ENCODE data around the gene MS4A2.

DNA sequence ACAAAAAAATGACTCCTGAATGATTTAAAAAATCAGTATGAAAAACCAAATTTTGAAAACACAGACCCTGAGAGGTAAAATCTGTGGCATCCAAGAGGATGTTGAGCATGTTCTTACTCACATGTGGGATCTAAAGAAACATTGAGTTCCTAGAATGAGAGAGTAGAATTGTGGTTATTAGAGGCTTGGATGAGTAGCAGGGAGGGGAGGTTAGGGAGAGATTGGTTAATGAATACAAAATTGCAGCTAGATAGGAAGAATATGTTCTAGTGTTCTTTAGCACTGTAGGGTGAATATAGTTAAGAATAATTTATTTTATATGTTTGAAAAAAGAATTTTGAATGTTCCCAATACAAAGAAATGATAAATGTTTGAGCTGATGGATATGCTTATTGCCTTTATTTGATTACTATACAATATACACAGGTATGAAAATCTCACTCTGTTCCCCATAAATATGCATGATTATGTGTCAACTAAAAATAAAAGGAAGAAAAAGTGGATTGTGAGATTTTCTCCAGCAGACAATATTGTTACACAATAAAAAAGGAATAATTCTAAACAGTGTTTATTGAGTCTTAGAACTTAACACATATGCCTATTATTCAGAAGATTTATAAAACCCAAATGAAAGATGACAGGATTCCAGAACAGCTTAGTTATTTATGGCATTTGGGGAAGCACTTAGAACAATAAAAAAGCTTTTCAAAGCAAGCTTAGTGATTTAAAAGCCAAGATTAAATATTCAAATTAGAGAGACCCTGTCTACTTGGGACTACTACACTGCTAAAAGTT, 28.7 kb downstream of the MS4A2 start:
- no peak for TF ChIP-seq YY1 (IDR thresholded peaks at IDR 0.05; ENCODE audit: low read depth)
- TF ChIP-seq, protein P1, sequence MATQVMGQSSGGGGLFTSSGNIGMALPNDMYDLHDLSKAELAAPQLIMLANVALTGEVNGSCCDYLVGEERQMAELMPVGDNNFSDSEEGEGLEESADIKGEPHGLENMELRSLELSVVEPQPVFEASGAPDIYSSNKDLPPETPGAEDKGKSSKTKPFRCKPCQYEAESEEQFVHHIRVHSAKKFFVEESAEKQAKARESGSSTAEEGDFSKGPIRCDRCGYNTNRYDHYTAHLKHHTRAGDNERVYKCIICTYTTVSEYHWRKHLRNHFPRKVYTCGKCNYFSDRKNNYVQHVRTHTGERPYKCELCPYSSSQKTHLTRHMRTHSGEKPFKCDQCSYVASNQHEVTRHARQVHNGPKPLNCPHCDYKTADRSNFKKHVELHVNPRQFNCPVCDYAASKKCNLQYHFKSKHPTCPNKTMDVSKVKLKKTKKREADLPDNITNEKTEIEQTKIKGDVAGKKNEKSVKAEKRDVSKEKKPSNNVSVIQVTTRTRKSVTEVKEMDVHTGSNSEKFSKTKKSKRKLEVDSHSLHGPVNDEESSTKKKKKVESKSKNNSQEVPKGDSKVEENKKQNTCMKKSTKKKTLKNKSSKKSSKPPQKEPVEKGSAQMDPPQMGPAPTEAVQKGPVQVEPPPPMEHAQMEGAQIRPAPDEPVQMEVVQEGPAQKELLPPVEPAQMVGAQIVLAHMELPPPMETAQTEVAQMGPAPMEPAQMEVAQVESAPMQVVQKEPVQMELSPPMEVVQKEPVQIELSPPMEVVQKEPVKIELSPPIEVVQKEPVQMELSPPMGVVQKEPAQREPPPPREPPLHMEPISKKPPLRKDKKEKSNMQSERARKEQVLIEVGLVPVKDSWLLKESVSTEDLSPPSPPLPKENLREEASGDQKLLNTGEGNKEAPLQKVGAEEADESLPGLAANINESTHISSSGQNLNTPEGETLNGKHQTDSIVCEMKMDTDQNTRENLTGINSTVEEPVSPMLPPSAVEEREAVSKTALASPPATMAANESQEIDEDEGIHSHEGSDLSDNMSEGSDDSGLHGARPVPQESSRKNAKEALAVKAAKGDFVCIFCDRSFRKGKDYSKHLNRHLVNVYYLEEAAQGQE (IDR thresholded peaks at IDR 0.05; ENCODE audit: low read depth) = no peak
- no peak for TF ChIP-seq EP300 (IDR thresholded peaks at IDR 0.05; ENCODE audit: borderline replicate concordance)
- TF ChIP-seq, protein P2, sequence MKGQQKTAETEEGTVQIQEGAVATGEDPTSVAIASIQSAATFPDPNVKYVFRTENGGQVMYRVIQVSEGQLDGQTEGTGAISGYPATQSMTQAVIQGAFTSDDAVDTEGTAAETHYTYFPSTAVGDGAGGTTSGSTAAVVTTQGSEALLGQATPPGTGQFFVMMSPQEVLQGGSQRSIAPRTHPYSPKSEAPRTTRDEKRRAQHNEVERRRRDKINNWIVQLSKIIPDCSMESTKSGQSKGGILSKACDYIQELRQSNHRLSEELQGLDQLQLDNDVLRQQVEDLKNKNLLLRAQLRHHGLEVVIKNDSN (IDR thresholded peaks at IDR 0.05) = no peak
- no peak for TF ChIP-seq TEAD4 (IDR thresholded peaks at IDR 0.05)
- TF ChIP-seq CREB1 (IDR thresholded peaks at IDR 0.05; ENCODE audit: low read depth) = no peak
- TF ChIP-seq CEBPB (IDR thresholded peaks at IDR 0.05) = no peak
- no peak for TF ChIP-seq ZBTB7A (IDR thresholded peaks at IDR 0.05; ENCODE audit: low read depth)
- TF ChIP-seq RAD21 (IDR thresholded peaks at IDR 0.05; ENCODE audit: low read depth) = no peak
- TF ChIP-seq, protein P3, sequence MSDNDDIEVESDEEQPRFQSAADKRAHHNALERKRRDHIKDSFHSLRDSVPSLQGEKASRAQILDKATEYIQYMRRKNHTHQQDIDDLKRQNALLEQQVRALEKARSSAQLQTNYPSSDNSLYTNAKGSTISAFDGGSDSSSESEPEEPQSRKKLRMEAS (IDR thresholded peaks at IDR 0.05) = no peak
- no peak for TF ChIP-seq TAF1 (IDR thresholded peaks at IDR 0.05; ENCODE audit: low read depth)
- TF ChIP-seq TCF12 (IDR thresholded peaks at IDR 0.05; ENCODE audit: low read depth) = no peak
- TF ChIP-seq EGR1 (IDR thresholded peaks at IDR 0.05) = no peak

Data from Ishikawa (cell line).